ENCODE results near the gene UBE2S. TPM values are rescaled to one million over a fixed set of nuclear protein-coding genes. Genes with fewer than 3 reads are reported as not detected.

UBE2S gene
- total RNA-seq, 3 donors from 2014 or later (not counting 1 experiment from before 2014, with no cell fraction given) = 60.2 to 107 (median 63.9) TPM

- H3K4me3 ChIP-seq (ENCODE audit: low read length) = no peak overlapping the region
- intact Hi-C loops (cut with micrococcal nuclease) = no loop called here
- Mint-ChIP-seq H3K4me3 (no peak overlapping the region), H3K4me1 (peaks cover 0 to 6% of the 10 kb centered on the region in 2 donors), H3K27ac (no peak overlapping the region), H3K27me3 (ENCODE audit: low read depth in 2 of 2) (peaks cover 25 to 37% of the 10 kb centered on the region in 2 donors), H3K9me3 (no peaks in the 10 kb centered on the region), H3K36me3 (no peaks in the 10 kb centered on the region)
- TF ChIP-seq, protein P1, sequence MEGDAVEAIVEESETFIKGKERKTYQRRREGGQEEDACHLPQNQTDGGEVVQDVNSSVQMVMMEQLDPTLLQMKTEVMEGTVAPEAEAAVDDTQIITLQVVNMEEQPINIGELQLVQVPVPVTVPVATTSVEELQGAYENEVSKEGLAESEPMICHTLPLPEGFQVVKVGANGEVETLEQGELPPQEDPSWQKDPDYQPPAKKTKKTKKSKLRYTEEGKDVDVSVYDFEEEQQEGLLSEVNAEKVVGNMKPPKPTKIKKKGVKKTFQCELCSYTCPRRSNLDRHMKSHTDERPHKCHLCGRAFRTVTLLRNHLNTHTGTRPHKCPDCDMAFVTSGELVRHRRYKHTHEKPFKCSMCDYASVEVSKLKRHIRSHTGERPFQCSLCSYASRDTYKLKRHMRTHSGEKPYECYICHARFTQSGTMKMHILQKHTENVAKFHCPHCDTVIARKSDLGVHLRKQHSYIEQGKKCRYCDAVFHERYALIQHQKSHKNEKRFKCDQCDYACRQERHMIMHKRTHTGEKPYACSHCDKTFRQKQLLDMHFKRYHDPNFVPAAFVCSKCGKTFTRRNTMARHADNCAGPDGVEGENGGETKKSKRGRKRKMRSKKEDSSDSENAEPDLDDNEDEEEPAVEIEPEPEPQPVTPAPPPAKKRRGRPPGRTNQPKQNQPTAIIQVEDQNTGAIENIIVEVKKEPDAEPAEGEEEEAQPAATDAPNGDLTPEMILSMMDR (IDR thresholded peaks at IDR 0.05) = no peak
- H3K36me3 ChIP-seq (ENCODE audit: control insufficient read depth, insufficient read depth, low read length) = no peaks in the 10 kb centered on the region
- peaks cover 56% of the 10 kb centered on the region for H3K27me3 ChIP-seq (ENCODE audit: control insufficient read depth, insufficient read depth, low read length)
- WGBS (ENCODE audit: insufficient coverage) = 37% methylated on average over 24 of the region's 24 CpGs
- DNase-seq (no peak), ATAC-seq (peak in 2 of 3 donors; percentile 16 to 42)
- H3K4me1 ChIP-seq (ENCODE audit: control insufficient read depth, insufficient read depth, low read length) = peaks cover 14% of the 10 kb centered on the region
- H3K27ac ChIP-seq (ENCODE audit: low read length) = no peak overlapping the region
- H3K9me3 ChIP-seq (ENCODE audit: control insufficient read depth, insufficient read depth, low read length) = no peaks in the 10 kb centered on the region
Observed at GRCh38 chr19:55372316-55373081, 35.1 kb downstream of the UBE2S start.

GRCh38 chr19:55370305-55370988 is 37.1 kb downstream of the UBE2S start, which contains the start of gene IL11:
IL11 (minus strand) TSS chr19:55370463; CDS start chr19:55370310, 153 bp downstream.
- ATAC-seq (no peak), DNase-seq (no peak)
- Histone ChIP-seq H3K27me3 (ENCODE audit: control insufficient read depth, insufficient read depth, low read length) (peaks cover 43% of the 10 kb centered on the region), H3K27ac (ENCODE audit: low read length) (no peak within 1 kb of the TSS), H3K36me3 (ENCODE audit: control insufficient read depth, insufficient read depth, low read length) (no peaks in the 10 kb centered on the region), H3K4me3 (ENCODE audit: low read length) (no peak within 1 kb of the TSS), H3K9me3 (ENCODE audit: control insufficient read depth, insufficient read depth, low read length) (no peaks in the 10 kb centered on the region), H3K4me1 (ENCODE audit: control insufficient read depth, insufficient read depth, low read length) (peaks cover 14% of the 10 kb centered on the region)
- 20% methylated on average over 12 of the region's 32 CpGs for WGBS (ENCODE audit: insufficient coverage)
- intact Hi-C loops (cut with micrococcal nuclease) = no loop called here
- no peaks in the 10 kb centered on the region for H3K9me3 Mint-ChIP-seq
- peak within 1 kb of the TSS; percentile 65 for H3K4me3 Mint-ChIP-seq
- H3K36me3 Mint-ChIP-seq = no peaks in the 10 kb centered on the region
- peak within 1 kb of the TSS in 1 of 2 donors; percentile 75 for H3K27ac Mint-ChIP-seq
- H3K4me1 Mint-ChIP-seq = peaks cover 0 to 6% of the 10 kb centered on the region in 2 donors
- peaks cover 25 to 34% of the 10 kb centered on the region in 2 donors for H3K27me3 Mint-ChIP-seq (ENCODE audit: low read depth in 2 of 2)
- TF ChIP-seq, protein P1 (IDR thresholded peaks at IDR 0.05) = no peak

DNA sequence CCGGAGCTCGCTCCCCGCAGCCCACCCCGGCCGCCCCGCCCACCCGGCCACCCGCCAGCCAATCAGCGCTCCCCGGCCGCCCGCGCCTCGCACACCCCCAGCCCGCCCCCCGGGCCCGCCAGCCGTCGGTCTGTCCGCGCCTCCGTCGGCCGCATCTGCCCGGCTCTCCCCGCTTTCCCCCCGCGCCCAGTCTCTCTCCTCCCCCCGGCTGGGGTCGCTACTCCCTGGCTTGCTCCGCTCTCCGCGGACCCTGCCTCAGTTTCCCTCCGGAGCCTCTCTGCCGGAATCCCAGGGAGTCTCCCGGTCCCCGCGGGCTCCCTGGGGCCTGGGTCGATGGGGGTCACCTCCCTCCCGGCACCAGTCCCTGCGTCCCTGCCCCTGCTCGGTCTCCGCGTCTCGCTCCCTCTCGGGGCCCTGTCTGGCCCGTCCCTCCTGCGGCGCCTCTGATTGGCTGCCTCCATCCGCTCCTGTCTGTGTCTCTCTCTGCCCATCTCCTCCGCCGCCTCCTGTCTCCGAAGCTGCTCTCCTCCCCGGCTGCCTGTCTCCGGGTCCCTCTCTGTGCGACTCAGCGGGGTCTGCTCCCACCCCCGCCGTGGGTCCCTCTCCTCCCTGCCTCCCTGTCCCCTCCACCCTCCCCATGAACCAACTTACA is 37.8 kb downstream of the UBE2S start:
- intact Hi-C loops (cut with micrococcal nuclease) = no loop called here
- Mint-ChIP-seq H3K9me3 (no peaks in the 10 kb centered on the region), H3K27me3 (ENCODE audit: low read depth in 2 of 2) (peaks cover 25 to 34% of the 10 kb centered on the region in 2 donors), H3K27ac (peak overlapping the region in 1 of 2 donors; percentile 75), H3K4me1 (peaks cover 0 to 6% of the 10 kb centered on the region in 2 donors), H3K36me3 (no peaks in the 10 kb centered on the region), H3K4me3 (peak overlapping the region; percentile 65)
- no peak overlapping the region for H3K4me3 ChIP-seq (ENCODE audit: low read length)
- H3K27ac ChIP-seq (ENCODE audit: low read length) = no peak overlapping the region
- H3K27me3 ChIP-seq (ENCODE audit: control insufficient read depth, insufficient read depth, low read length) = peaks cover 39% of the 10 kb centered on the region
- ATAC-seq (peak; percentile 53 to 64 (median 63)), DNase-seq (peak in 1 of 2 donors; percentile 58)
- H3K4me1 ChIP-seq (ENCODE audit: control insufficient read depth, insufficient read depth, low read length) = peaks cover 14% of the 10 kb centered on the region
- WGBS (ENCODE audit: insufficient coverage) = 2% methylated on average over 55 of the region's 59 CpGs
- TF ChIP-seq, protein P1 (IDR thresholded peaks at IDR 0.05) = no peak
- no peaks in the 10 kb centered on the region for H3K9me3 ChIP-seq (ENCODE audit: control insufficient read depth, insufficient read depth, low read length)
- no peaks in the 10 kb centered on the region for H3K36me3 ChIP-seq (ENCODE audit: control insufficient read depth, insufficient read depth, low read length)

All from natural killer cell (primary cell).